Stimulated activated CD8-positive, alpha-beta memory T cell treated with anti-CD3 and anti-CD28 coated beads, Interleukin-2, amount 100 ng/mL, for 1 hour (primary cell): ENCODE results near the gene NEIL1.
"Not testable (repeated sequence)": the region's sequence is repeated elsewhere in the genome, so short reads cannot be mapped to it uniquely, and the experiment has no call there.

ENCODE experiments used
- DNase-seq, 2 donors: peaks; one replicate each; pipeline ENCODE4 v3.0.0-alpha.2; 2020; ENCODE audit warnings: low read depth in 2 of 2

NEIL1 gene

DNA sequence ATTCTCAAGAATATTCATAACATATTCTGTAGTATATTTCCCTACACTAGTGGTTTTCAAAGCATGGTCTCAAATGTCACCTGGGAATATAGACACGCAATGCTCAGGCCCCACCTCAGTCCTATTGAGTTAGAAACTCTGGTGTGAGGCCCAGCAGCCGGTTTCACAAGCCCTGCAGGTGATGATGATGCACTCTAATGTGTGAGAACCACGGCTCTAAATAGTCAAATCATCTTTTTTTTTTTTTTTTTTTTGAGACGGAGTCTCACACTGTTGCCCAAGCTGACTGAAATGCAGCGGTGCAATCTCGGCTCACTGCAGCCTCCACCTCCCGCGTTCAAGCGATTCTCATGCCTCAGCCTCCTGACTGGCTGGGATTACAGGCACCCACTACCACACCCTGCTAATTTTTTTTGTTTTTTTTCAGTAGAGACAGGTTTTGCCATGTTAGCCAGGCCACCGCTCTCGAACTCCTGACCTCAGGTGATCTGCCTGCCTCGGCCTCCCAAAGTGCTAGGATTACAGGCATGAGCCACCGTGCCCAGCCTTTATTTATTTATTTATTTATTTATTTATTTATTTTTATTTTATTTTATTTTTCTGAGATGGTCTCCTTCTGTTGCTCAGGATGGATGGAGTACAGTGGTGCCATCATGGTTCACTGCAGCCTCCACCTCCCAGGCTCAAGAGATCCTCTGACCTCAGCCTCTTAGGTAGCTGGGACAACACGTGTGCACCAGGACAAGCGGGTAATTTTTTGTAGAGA lies 13.0 kb upstream of the NEIL1 start:
- not testable (repeated sequence) for DNase-seq

DNA sequence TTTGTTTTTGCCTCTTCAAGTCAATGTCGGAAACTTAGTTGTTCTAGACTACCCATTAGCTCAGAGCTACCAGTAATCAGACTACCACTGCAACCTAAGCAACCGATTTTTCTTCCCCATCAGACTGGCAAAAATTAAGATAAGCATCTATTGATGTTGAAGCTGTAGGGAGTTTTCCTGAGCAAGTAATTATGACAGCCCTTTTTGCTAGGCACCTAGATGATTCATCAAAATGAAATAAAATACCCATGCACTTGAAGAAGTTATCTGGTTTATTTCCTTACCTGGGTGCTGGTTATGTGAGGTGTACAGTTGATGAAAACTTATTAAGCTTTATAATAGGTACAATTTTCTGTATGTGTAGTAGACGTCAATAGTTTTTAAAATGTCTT lies 11.5 kb upstream of the NEIL1 start:
- DNase-seq: no peak

DNA sequence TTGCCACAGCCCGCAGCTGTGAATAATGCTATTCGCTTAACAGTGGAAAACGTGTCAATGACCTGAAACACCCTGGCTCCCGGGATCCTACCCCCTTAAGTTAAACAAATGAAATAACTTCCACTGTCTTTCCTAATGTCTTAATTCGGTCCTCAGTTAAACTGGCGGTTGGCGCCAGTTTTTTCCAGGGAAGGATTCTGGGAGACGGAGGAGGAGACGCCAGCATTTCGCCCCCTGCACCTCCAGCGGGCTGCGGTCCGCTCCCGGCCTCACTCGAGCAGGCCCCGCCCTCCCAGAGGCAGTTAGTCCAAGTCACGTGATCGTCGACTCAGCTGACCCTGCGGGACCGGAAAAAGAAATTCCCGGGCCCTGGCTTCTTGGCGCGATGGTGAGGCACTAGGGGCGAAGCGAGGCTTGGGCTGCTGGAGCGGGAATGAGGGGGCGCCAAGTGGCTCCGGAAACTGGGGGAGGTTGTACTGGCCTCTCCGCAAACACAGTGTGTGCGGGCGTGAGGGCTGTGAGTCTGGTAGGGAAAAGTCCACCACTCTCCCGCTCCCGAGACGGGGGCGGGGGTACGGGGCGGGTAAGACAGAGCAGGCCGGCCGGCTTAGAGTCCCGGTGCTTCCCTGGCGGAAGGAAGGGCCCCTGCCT lies 11.0 kb upstream of the NEIL1 start, which contains the start of gene COMMD4:
COMMD4 (plus strand) TSS at position 359 of the 651 bp plus-strand sequence; CDS start at position 386, 27 bp downstream.
- peak; percentile 33 to 50 for DNase-seq

DNA sequence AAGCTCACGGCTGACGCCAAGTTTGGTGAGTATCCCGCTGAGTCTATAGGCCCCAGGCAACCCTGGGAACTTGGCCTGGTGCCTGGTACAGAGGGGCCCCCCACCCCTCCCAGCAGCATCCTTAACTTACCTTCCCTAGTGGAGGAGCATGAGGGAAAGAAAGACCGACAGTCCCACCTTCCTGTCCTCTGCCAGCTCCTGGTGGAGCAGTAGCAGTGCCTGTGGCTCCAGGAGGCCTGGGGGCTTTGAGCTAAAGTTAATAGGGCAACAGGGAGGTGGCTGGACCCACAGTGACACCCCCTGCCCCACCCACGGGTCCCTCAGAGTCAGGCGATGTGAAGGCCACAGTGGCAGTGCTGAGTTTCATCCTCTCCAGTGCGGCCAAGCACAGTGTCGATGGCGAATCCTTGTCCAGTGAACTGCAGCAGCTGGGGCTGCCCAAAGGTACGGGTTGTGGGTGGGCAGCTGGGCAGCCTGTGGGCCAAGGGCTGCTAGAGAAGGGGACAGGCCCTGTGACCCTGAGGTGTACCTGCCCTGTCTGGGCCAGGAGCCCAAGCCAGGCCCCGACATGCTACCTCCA lies 8.1 kb upstream of the NEIL1 start:
- DNase-seq: no peak

DNA sequence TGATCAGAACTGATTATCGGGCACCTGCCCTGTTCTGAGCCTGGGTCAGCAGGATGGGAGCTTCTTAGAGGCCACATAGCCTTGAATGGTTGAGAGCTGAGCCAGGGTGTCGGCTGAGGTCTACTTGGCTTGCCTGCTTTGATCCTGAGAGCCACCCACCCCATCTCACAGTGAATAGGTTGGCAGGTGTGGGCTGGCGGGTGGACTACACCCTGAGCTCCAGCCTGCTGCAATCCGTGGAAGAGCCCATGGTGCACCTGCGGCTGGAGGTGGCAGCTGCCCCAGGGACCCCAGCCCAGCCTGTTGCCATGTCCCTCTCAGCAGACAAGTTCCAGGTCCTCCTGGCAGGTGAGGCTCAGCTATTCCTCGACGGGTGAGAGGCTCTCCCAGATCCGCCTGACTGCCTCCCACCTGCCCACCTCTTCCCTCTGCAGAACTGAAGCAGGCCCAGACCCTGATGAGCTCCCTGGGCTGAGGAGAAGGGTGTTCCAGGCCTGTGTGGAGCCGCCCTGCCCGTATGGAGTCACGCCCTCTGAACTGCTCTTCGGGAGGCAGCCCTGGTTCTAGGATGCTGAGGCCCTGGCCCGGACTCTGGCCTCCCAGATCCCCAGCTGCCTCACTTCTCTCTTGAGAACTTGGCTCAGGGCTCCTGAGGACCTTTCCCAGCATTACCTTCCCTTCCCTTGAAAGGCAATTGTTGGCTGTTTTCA lies 7.2 kb upstream of the NEIL1 start:
- no peak for DNase-seq

GRCh38 chr15:75342221-75342620 lies 4.6 kb upstream of the NEIL1 start:
- DNase-seq: no peak

GRCh38 chr15:75343953-75344352 lies 2.9 kb upstream of the NEIL1 start:
- not testable (repeated sequence) for DNase-seq

GRCh38 chr15:75347222-75348033 lies 589 bp downstream of the NEIL1 start:
- DNase-seq: no peak

- DNase-seq: no peak
These were observed 1.3 kb downstream of the NEIL1 start for GRCh38 chr15:75348034-75348561.

DNA sequence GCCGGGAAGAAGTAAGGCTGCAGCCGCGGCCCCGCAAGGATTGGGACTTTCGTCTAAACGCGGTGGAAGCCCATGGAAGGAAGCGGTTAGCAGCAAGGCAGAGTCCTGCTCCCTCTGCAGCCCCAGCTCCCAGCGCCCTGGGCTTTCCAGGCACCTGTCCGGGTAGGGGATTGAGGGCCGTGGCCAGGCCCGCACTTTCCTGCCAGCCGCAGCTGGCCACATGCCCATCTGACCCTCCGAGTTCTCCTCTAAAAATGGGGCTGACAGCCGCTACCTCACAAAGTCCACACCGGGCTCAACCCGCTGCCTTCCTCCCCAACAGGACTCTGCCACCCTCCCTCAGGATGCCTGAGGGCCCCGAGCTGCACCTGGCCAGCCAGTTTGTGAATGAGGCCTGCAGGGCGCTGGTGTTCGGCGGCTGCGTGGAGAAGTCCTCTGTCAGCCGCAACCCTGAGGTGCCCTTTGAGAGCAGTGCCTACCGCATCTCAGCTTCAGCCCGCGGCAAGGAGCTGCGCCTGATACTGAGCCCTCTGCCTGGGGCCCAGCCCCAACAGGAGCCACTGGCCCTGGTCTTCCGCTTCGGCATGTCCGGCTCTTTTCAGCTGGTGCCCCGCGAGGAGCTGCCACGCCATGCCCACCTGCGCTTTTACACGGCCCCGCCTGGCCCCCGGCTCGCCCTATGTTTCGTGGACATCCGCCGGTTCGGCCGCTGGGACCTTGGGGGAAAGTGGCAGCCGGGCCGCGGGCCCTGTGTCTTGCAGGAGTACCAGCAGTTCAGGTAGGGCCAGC lies 1.9 kb downstream of the NEIL1 start:
- no peak for DNase-seq

DNA sequence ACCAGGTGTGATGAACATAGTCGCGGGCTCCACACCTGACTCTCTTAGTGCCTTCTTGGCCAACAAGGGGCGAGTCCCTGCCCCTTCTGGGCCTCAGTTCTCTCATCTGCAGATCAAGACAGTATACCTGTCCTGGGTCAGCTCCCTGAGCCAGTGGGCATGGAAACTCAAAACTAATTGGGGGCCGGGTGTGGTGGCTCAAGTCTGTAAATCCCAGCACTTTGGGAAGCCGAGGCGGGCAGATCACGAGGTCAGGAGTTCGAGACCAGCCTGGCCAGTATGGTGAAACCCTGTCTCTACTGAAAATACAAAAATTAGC lies 2.5 kb downstream of the NEIL1 start:
- DNase-seq: not testable (repeated sequence)

- DNase-seq: peak; percentile 48 to 53
These were observed 3.2 kb downstream of the NEIL1 start for GRCh38 chr15:75349851-75350588.

DNA sequence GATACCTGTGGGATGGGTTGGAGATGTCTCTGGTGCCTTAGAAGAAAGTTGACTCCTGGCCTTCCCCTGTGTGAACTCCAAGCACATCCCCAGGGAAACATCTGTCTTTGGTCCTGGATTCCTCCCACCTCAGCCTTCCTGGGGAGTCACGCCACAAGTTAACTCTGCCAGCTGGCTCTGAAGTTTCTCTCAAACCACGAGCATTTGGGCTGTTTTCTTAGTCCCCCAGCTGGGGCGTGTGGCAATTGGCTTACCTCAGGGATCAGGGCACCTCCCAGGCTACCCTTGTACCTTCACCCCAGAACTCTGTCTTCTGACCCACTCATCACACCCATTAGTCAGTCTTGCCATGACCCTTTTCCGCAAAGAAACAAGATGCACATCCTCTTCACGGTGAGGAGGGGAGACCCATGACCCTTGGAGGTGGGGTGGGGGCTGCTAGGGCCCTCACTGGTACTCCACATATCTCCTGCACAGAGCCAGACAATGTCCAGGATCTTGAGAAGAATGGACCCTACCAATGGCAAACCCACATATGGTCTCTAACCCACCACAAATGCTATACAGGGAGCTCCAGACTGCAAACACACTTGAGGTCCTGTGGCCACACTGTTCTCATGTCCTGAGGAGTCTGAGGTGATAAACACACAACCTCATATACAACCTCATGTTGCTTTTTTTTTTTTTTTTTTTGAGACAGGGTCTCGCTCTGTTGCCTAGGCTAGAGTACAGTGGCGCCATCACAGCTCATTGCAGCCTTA lies 3.9 kb downstream of the NEIL1 start:
- DNase-seq: no peak

DNA sequence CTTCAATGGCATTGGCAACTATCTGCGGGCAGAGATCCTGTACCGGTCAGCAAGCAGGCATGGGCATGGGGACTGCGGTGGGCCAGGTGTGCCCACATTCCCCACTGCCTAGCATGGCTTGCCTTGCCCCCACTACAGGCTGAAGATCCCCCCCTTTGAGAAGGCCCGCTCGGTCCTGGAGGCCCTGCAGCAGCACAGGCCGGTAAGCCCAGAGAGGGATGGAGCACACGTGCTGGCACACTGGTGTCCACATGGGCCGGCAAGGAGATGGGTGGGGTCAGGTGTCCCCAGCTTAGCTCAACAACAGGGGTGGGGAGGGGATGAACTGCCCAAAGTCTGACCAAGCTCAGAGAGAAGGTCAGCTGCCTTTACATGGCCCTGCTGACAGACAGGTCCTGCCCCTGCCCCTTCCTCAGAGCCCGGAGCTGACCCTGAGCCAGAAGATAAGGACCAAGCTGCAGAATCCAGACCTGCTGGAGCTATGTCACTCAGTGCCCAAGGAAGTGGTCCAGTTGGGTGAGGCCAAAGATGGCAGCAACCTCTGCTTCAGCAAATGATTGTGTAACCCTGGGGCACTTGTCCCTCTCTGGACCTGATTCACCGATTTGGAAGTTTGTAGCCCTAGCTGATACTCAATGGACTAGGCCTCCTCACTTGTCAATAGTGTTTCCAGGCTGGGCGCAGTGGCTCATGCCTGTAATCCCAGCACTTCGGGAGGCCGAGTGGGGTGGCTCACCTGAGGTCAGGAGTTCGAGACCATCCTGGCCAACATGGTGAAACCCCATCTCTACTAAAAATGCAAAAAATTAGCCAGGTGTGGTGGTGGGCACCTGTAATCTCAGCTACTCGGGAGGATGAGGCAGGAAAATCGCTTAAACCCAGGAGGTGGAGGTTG lies 5.6 kb downstream of the NEIL1 start:
- DNase-seq: no peak

- no peak for DNase-seq
These were observed 6.8 kb downstream of the NEIL1 start for GRCh38 chr15:75353604-75354003.

DNA sequence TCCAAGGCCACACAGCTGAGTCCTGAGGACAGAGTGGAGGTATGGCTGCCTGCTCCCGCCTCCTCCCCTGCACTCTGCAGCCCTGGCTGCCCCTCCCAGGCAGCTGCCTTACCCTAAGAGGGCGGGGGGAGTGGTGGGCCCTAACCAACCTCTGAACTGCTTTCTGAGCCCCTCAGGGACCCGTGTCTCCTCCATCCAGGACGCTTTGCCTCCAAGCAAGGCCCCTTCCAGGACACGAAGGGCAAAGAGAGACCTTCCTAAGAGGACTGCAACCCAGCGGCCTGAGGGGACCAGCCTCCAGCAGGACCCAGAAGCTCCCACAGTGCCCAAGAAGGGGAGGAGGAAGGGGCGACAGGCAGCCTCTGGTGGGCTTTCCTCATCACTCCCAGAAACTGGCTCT lies 7.6 kb downstream of the NEIL1 start:
- no peak for DNase-seq

- no peak for DNase-seq
These were observed 8.5 kb downstream of the NEIL1 start for GRCh38 chr15:75355369-75355768.

- no peak for DNase-seq
These were observed 9.2 kb downstream of the NEIL1 start for GRCh38 chr15:75356006-75356405.
